Liver (tissue), 3 donors: ENCODE data around the gene BACH1.

ENCODE experiments used
- ATF3 ChIP-seq: IDR thresholded peaks from 2 replicates; pipeline ENCODE4 v1.6.1; 2016; ENCODE audit warnings: antibody characterized with exemption
- CTCF ChIP-seq: fragments of 150-350 bp; IDR thresholded peaks from 2 replicates; pipeline ENCODE4 v1.5.1; 2017; ENCODE audit warnings: improper control_type of control experiment, low read depth, low read length; ENCODE audit not compliant: missing input control
- EGR1 ChIP-seq, 2 donors: IDR thresholded peaks; 2 replicates each; pipeline ENCODE4 v1.6.1; 2016 to 2018; ENCODE audit warnings: antibody characterized with exemption in 2 of 2, low read depth in 2 of 2
- GABPA ChIP-seq, 2 donors: IDR thresholded peaks in 1 of 2; conservative IDR thresholded peaks in 1 of 2; 2 replicates each; pipeline ENCODE4 v1.6.1; 2016; ENCODE audit warnings: antibody characterized with exemption in 2 of 2, mild to moderate bottlenecking in 1 of 2, moderate library complexity in 1 of 2
- HNF4G ChIP-seq: IDR thresholded peaks from 2 replicates; pipeline ENCODE4 v1.6.1; 2016; ENCODE audit warnings: antibody characterized with exemption
- JUND ChIP-seq, 2 donors: IDR thresholded peaks; 2 replicates each; pipeline ENCODE4 v1.6.1; 2016; ENCODE audit warnings: antibody characterized with exemption in 2 of 2
- RAD21 ChIP-seq, 2 donors: IDR thresholded peaks; 2 replicates each; pipeline ENCODE4 v1.6.1; 2016; ENCODE audit warnings: antibody characterized with exemption in 2 of 2, mild to moderate bottlenecking in 2 of 2
- REST ChIP-seq: IDR thresholded peaks from 2 replicates; pipeline ENCODE4 v1.6.1; 2016; ENCODE audit warnings: antibody characterized with exemption, mild to moderate bottlenecking
- RXRA ChIP-seq, 2 donors: IDR thresholded peaks; 2 replicates each; pipeline ENCODE4 v1.6.1; 2017 to 2018; ENCODE audit warnings: antibody characterized with exemption in 2 of 2, mild to moderate bottlenecking in 1 of 2
- SP1 ChIP-seq: IDR thresholded peaks from 2 replicates; pipeline ENCODE4 v1.6.1; 2018; ENCODE audit warnings: antibody characterized with exemption, mild to moderate bottlenecking
- TAF1 ChIP-seq: conservative IDR thresholded peaks from 2 replicates; pipeline ENCODE4 v1.6.1; 2016; ENCODE audit warnings: antibody characterized with exemption, mild to moderate bottlenecking
- YY1 ChIP-seq: IDR thresholded peaks from 2 replicates; pipeline ENCODE4 v1.6.1; 2016; ENCODE audit warnings: antibody characterized with exemption, mild to moderate bottlenecking
- TF ChIP-seq, protein P1 (sequence below): IDR thresholded peaks from 2 replicates; pipeline ENCODE4 v1.6.1; 2016; ENCODE audit warnings: antibody characterized with exemption
- TF ChIP-seq, protein P2 (sequence below): IDR thresholded peaks from 2 replicates; pipeline ENCODE4 v1.6.1; 2016; ENCODE audit warnings: antibody characterized with exemption
- donor health status: healthy.
- donor health status: healthy.

GRCh38 chr21:29260461-29260860 lies 38.3 kb upstream of the BACH1 start:
- TF ChIP-seq CTCF, result no peak
- no peak for TF ChIP-seq GABPA (IDR thresholded peaks at IDR 0.05 in 1 of 2, conservative IDR thresholded peaks at IDR 0.05 in 1 of 2)
- TF ChIP-seq JUND (IDR thresholded peaks at IDR 0.05), result no peak
- TF ChIP-seq, protein P1, sequence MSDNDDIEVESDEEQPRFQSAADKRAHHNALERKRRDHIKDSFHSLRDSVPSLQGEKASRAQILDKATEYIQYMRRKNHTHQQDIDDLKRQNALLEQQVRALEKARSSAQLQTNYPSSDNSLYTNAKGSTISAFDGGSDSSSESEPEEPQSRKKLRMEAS, result no peak
- no peak for TF ChIP-seq SP1
- TF ChIP-seq EGR1 (IDR thresholded peaks at IDR 0.05; ENCODE audit: low read depth in 2 of 2), result no peak
- TF ChIP-seq ATF3, result no peak
- TF ChIP-seq RAD21 (IDR thresholded peaks at IDR 0.05), result no peak
- no peak for TF ChIP-seq TAF1
- no peak for TF ChIP-seq YY1
- TF ChIP-seq HNF4G, result no peak
- no peak for TF ChIP-seq REST
- TF ChIP-seq, protein P2, sequence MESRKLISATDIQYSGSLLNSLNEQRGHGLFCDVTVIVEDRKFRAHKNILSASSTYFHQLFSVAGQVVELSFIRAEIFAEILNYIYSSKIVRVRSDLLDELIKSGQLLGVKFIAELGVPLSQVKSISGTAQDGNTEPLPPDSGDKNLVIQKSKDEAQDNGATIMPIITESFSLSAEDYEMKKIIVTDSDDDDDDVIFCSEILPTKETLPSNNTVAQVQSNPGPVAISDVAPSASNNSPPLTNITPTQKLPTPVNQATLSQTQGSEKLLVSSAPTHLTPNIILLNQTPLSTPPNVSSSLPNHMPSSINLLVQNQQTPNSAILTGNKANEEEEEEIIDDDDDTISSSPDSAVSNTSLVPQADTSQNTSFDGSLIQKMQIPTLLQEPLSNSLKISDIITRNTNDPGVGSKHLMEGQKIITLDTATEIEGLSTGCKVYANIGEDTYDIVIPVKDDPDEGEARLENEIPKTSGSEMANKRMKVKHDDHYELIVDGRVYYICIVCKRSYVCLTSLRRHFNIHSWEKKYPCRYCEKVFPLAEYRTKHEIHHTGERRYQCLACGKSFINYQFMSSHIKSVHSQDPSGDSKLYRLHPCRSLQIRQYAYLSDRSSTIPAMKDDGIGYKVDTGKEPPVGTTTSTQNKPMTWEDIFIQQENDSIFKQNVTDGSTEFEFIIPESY, result no peak
- no peak for TF ChIP-seq RXRA (IDR thresholded peaks at IDR 0.05)
